NCI-H2171 treated with DMSO at 0.1 percent for 48 hours (cell line): ENCODE data around the gene KIF26B.
"Not testable (repeated sequence)": the region's sequence is repeated elsewhere in the genome, so short reads cannot be mapped to it uniquely, and the experiment has no call there.

Experiments used
- DNase-seq: peaks from one replicate; lab custom pipeline; 2025; lab: John Stamatoyannopoulos, UW

Gene KIF26B

DNA sequence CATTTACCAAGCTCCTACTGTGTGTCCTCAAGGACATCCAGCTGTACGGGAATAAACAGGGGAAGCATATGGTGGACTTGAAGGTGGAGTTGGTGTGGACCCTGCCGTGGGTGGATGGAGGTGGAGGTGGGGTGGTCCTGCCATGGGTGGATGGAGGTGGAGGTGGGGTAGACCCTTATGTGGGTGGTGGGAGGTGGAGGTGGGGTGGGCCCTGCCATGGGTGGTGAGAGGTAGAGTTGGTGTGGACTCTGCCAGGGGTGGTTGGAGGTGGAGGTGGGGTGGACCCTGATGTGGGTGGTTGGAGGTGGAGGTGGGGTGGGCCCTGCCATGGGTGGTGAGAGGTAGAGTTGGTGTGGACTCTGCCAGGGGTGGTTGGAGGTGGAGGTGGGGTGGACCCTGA, 169.0 kb downstream of the KIF26B start:
- DNase-seq, result not testable (repeated sequence)

DNA sequence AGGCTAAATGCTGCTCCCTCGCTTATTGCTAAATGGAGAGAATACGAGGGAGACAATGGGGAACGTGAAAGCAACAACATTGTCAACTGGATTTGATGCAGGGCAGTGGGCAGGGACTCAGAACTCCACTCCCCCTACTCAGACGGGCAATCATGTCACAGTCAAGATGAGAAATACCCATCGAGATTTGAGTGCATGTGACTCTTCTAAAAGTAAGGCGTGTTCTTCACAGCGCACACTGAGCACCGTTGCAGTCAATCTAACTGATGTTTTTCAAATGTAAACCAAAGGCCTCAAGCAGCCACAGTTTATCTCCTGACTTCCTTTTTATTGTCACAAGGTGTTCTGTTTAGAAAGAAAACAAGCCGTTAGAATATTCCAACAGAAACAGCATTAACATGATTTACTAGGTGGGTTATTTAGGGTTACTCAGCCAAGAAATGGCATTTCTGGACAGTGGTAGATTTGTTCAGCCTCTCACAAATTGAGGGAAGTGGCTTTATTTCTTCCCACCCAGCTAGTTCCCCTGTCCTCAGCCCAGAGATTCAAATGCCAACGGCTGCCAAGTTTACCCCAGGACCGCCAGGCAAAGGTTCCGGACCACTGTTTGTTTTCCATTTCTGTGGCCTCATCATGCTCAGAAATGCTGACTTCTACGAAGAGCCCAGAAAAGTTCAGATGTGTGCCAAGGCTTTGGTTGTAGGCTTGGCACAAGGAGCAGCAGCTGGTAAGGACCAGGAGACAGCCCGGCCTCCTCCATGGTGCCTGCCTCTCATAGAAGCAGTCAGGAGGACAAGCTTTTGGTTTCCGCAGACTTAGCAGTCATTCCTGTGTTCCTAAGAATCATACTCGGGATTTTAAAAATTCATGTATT, 171.4 kb downstream of the KIF26B start:
- DNase-seq, result no peak

DNA sequence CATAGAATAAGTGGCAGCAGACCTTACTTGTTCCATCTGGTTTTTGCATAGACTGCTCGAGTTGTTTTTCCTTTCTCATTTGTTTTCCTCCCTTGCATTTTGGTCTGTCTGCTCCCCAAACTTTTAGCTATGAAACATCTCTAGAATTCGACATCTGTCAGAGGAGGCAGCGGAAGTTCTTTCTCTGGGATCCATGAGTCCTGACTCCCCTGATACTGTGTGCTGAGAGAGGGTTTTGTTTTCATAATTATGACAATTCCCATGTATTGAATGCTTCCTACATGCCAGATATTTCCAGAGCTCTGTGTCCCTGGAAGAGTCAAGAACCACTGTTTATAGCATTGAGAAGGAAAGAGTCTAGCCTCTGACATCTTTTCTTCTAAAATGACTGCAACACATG, 172.6 kb downstream of the KIF26B start:
- no peak for DNase-seq

DNA sequence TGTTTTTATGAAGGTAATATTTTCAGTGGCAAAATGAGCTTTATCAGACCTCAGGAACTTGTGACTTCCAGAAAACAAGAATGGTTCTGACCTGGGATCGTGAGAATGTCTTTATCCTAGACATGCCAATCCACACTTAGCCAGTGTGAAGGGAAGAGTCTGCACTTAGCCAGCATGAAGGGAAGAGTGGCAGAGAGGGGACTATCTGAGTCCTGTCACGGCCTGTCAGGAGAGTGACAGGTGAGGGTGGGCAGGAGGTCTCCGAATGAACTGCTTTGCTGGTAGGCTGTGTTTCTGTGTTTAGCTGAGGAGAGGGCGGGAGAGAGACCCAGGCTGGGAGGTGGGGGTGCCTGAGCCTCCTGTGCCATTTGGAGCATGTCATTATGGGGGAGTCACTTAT, 173.1 kb downstream of the KIF26B start:
- no peak for DNase-seq

DNA sequence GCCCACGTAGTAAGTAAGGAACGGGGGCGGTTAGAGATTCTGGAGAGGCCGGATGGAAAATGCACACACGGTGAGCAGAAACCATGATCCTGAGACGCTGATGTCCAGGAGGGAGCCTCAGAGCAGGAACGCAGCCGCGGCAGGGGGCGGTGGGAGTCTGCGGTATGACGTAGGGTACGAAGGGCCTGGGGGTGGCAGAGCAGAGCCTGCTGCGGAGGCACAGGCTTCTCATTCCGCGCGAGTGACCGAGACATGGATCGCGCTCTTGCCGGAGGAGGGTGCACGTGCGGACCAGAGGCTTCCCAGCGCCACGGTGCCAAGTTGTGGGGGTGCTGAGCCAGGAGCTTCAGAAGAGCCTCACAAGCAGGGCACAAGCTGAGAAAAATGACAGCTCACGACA, 176.2 kb downstream of the KIF26B start:
- DNase-seq, result no peak

DNA sequence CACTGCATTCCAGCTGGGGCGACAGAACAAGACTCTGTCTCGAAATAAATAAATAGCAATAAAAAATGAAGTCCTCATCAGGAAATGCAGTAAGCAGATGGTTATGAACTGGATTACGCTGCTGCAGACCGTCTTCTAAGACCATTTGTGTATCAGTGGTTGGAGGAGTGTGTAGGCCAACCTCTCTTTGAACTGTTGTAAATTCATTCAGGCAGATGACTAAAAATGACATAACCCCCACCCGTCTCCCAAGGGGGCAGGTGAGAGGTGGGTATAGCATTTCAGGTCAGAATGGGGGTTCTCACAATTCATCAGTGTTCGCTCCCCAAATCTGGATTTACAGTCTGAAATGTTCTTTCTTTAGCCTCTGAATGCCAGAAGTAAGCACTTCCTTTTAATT, 177.3 kb downstream of the KIF26B start:
- no peak for DNase-seq

DNA sequence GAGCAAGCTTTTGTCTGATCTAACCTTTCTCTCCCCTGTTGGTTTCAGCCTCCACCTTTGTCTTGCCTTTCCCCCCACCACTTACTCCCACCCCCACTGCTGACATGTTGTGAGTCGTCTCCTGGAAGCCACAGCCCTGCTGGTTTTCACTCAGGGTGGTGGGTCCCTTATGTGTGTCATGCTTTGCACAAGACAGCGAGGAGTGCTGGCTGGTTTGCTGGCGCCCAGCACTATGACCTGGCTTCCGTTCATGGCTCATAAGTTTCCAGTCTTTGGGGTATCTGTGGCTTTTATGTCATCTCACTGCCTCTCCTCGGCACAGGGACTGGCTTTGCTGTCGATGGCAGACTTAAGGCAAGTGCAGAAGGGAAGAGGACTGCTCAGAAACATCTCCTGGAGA, 177.7 kb downstream of the KIF26B start:
- no peak for DNase-seq

DNA sequence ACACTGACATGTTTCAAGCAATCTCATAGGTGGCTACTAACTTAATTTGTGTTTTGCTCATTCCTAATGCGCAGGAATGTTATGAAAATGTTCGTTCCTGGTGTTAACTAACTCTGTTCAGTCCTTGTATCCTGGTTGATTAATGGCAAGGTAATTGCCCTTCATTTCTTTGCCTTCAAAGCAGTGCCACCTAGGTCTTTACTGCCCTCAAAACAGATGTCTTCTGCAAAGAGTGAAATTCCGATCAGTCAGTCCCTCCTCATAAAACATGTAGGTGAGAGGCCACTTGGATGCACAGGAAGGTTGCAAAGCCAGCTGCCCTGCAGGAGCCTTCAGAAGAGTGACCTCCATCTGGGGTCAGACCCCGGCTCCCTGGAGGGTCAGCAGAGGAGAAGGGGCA, 179.4 kb downstream of the KIF26B start:
- DNase-seq, result no peak

DNA sequence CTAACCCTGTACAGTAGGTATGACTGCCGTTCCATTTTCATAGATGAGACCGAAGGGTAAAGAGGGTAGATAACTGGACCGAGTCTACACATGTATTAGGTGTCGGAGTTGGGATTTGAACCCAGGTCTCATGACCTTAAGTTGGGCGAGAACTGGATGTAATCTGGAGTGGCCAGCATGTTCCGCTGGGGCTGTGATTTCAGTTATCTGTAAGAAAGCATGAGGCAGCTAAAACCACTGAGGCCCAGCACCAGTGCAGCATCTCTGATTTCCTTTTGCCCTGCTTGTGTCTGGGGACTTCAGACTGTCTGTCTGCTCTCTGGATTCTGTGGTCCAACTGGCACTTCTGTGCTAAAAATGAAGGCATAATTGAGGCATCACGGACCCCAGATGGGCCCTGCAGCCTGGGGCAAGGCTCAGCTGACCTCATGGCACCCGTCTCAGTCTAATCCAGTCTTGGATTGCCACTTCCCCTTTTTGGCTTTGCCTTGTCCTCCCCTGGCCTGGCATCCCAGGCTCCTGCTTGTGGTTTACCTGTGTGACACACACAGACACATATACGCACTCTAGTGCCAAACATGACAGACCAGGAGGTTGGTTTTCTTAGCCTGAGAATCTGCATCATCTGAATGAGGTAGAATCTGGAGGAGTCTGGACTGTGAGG, 180.2 kb downstream of the KIF26B start:
- DNase-seq, result no peak

DNA sequence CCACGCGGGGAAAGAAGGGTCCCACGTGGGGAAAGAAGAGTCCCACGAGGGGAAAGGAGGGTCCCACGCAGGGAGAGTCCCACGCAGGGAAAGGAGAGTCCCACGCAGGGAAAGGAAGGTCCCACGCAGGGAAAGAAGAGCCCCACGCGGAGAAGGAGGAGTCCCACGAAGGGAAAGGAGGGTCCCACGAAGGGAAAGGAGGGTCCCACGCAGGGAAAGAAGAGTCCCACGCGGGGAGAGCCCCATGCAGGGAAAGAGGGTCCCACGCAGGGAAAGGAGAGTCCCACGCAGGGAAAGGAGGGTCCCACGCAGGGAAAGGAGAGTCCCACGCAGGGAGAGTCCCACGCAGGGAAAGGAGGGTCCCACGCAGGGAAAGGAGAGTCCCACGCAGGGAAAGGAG, 180.9 kb downstream of the KIF26B start:
- DNase-seq, result not testable (repeated sequence)

DNA sequence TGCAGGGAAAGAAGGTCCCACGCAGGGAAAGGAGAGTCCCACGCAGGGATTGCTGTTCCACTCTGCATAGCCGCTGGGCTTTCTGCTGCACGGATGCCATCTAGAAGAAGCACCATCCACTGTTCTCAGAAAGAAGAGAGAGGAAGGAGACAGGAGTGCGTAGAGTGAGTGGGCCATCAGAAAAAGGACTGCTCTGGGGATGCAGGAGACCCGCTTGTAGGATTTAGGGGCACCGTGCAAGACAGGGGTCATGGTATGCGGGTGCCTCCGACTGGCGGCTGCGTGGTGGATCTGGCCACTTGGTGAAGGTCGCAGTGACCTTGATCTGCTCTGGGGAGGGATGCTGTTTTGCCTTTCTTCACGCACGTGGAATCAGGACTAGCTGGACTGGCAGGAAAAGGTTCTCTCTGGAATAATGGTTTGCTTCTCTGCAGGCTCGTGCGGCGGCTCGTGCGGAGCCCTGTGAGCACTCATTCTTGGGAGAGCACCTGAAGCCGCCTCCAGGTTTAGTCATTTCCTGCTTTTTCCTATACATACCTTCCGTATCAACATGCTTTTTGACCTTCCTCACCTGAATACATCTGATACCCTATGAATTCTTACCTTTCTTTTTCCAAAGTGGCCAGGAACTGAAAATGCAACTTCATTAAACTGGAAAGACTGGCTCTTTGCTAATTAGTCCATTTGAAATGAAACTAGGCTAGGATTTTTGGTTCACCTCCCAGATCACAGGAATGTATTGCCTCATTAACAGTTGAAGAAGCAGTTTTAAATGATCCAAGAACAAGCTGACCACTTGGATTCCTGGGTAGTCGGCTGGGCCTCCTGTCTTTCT, 181.6 kb downstream of the KIF26B start:
- DNase-seq, result no peak

DNA sequence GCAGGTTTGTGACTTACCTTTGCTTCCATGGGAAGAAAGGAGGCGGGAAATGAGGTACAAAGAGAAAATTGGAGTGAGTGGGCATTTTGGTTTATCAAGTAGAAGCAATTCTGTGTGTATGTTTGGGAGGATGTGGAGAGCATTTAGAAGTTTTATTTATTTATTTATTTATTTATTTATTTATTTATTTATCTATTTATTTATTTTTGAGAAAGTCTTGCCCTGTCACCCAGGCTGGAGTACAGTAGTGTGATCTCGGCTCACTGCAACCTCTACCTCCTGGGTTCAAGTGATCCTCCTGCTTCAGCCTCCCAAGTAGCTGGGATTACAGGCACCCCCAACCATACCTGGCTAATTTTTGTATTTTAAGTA, 182.2 kb downstream of the KIF26B start:
- DNase-seq, result not testable (repeated sequence)

DNA sequence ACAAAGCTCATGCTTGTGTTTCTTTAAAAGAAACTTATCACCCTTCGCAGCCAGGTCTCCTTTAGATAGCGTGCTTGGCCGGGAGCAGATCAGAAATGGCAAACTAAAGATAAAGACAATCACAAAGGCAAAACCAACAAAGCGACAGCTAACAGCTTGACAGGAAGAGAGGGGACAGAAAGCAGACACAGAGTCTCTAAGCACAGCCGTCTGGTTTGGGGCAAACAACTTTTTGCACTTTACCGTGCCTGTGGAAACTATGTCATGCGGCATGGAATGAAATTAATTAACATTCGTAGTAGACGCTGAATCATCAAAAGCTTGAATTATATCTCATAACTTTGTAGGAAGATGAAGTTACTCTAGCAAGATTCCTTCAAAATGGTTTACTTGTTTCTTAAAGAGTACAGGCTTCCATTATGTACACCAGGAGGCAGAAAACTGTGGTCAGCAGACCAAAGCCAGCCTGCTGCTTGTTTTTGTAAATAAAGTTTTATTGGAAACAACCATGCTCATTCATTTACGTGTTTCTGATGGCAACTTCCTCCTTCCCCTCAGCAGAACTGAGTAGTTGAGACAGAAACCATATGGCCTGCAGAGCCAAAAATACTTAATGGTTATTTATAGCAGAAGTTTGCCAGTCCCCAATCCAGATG, 183.2 kb downstream of the KIF26B start:
- no peak for DNase-seq

DNA sequence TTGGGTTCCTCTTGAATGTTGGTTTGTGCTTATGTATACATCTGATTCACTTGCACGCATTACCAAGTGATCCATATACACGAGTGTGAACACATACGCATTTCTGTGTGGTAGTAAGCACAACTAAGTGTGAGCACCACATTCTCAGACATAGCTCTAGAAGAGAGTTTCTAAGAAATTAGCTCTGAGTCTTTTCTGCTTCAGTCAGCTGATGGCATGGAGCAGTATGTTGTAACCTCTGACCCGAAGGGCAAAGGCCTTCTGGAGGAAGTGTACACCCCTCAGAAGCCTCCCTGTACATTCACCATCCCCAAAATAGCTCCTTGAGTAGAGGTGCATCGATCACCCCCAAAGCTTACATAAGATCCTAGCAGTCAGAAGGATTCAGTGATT, 183.7 kb downstream of the KIF26B start:
- no peak for DNase-seq

DNA sequence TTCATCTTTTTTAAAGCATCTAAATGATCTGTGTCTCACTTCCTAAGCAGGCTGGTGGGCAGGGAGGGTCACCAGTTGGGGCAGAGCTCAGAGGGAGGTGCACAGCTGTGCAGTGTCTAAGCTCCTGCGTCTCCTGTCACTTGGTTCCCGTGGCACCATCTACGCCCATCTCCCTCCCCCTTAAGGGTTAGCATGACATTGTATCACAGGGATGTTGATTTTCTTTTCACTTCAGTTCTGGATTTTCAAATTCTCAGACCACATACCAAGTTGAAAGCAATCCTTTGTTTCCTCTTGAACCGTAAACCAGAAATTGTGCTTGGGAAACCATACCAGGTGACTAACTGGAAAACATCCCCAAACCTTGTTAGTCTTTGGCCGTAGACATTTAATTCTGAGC, 187.0 kb downstream of the KIF26B start:
- DNase-seq, result no peak

DNA sequence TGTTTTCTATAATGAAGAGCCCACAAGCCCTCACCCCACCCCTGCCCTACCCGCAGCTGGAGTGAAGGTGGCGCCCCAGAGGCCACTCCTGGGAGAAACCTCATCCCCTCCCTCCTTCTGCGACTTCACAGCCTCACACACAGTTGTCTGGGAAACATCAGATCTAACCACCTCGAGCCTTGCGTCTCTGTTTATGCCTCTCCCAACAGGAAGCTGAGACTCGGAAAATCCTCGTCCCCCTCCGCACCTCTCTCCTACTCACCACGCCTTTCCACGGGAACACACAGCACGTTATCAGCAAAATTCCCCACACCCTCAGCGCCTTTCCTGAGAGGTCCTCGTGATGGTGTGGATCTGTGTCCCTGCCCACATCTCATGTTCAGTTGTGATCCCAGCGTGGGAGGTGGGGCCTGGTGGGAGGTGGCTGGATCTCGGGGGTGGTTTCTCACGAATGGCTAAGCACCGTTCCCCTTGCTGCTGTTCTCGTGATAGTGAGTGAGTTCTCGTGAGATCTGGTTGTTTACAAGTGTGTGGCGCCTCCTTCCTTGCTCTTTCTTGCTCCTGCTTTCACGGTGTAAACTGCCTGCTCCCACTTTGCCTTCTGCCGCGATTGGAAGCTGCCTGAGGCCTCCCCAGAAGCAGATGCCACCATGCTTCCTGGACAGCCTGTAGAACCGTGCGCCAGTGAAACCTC, 190.6 kb downstream of the KIF26B start:
- no peak for DNase-seq

DNA sequence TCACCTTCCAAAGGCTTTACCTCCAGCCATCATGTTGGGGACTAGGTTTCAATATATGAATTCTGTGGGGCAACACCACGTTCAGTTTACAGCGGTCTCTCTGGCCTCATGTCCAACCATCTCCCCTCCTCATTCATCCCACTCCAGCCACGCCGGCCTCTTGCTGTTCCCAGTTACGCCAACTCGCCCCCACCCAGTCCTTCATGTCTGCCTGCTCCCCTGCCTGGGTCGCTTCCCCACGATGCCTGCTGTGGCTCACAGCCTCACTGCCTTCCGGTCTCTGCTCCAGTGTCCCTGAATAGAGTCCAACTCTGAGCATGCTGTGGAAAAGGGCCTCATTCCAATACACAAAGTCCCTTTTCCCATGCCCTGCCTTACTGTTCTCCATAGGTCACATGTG, 193.8 kb downstream of the KIF26B start:
- no peak for DNase-seq

DNA sequence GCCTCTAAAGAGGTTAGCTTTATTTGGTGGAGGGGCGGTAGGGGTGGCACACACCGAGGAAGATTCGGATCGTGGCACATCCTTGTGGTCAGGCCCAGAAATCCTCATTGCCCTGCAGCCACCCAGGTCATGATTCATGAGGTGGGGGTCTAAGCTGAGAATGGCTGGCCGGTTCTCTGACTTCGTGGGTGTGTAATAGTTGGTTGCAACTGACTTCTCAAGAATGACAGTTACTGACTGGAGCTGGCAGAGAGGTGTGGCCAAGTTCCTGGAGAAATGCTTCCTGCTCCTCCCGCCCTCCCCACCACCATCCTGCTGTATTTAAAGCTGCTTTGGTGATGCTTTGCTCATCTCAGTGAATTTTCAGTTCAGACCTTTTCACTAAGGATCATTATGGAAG, 198.6 kb downstream of the KIF26B start:
- no peak for DNase-seq

DNA sequence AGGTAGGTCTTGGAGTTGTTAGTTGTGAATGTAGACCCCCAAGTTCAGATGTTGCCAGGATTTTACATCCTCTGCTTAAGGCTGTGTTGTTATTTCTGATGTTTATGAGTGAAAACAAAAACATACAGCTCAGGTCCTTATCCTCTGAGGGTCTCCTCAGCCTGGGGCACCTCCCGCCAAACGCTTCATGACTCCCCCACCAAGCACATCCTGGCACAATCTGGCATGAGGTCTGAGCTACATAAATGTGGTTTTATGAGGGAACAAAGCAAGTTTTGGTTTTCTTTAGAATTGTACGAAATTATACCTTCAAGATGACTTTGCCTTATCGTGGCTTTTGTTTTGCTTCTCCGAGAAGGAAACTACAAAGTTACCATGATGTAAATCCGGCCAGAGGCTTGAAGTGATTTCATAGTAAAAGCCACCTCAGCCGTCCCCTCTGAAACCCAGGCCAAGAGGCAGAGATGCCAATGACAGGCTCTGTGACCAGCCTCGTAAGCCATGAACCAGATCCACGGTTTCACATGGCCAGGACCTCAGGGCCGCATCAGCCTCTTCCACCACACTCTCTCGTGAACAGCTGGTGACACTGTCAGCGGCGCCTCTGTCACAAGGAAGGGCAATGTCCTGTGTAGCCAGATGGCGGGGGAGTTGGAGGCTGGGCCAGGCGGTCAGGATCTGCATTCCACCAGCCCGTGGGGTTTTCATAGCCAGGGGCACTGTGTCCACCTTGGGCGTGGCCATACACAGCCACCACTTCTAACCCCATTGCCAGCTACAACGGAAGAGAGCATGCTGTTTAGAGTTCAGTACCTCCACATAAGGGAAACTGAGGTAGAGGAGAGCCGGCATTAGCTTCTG, 199.4 kb downstream of the KIF26B start:
- DNase-seq, result no peak

DNA sequence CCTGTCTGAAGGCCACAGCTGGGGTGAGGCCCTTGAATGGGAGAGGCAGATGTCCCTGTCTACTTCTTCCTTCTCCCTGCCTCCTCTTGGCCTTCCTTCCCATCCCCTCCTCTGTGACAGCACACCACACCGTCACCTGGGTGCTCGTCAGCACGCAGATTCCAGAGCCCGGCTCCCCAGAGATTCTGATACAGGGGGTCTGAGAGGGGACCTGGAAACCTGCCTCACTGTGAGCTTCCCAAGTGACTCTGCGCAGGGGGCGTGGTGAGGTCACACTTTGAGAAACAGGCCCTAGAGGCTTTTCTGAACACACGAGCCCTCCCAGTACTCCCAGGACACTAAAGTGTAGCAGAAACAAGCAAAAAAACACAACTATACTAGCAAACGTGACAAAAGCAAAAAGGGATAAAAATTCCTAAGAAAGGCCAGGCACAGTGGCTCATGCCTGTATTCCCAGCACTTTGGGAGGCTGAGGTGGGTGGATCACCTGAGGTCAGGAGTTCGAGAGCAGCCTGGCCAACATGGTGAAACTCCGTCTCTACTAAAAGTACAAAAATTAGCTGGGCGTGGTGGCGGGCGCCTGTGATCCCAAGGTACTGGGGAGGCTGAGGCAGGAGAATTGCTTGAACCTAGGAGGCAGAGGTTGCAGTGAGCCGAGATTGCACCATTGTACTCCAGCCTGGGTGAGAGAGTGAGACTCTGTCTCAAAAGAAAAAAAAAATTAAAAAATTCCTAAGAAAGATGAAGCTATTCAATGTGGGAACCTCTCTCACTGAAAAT, 201.3 kb downstream of the KIF26B start:
- DNase-seq, result not testable (repeated sequence)
